Astrocyte (in vitro differentiated cells and primary cell): Measurements from ENCODE around the gene NRARP. TPM values are rescaled to one million over a fixed set of nuclear protein-coding genes. Genes with fewer than 3 reads are reported as not detected.

Experiments
- DNase-seq: peaks from one replicate; pipeline ENCODE4 v3.0.0-alpha.2; 2010; ENCODE audit warnings: low read depth
- FAIRE-seq: peaks from 2 replicates; lab custom pipeline; 2011; peaks lifted over from hg19 to GRCh38; lab: Jason Lieb, UNC
- H2AFZ ChIP-seq: 2 replicates; pipeline ENCODE4 v1.6.0; 2012; ENCODE audit warnings: low read depth, low read length, inconsistent platforms
- H3K27ac ChIP-seq: 2 replicates; pipeline ENCODE4 v1.5.1; 2011; ENCODE audit warnings: low read depth, low read length, inconsistent platforms
- H3K27me3 ChIP-seq: 2 replicates; pipeline ENCODE4 v1.6.0; 2011; ENCODE audit warnings: low read length, inconsistent platforms; ENCODE audit not compliant: insufficient read depth
- H3K36me3 ChIP-seq: 2 replicates; pipeline ENCODE4 v1.5.1; 2011; ENCODE audit warnings: low read length, inconsistent platforms; ENCODE audit not compliant: insufficient read depth
- H3K4me1 ChIP-seq: 2 replicates; pipeline ENCODE4 v1.5.1; 2011; ENCODE audit warnings: low read length, inconsistent platforms; ENCODE audit not compliant: insufficient read depth
- H3K4me2 ChIP-seq: 2 replicates; pipeline ENCODE4 v1.6.0; 2012; ENCODE audit warnings: low read length, inconsistent platforms
- H3K4me3 ChIP-seq: 2 replicates; pipeline ENCODE4 v1.5.1; 2011; ENCODE audit warnings: low read depth, mild to moderate bottlenecking, low read length, inconsistent platforms; ENCODE audit not compliant: insufficient read depth
- H3K79me2 ChIP-seq: 2 replicates; pipeline ENCODE4 v1.6.0; 2012; ENCODE audit warnings: mild to moderate bottlenecking, low read length, inconsistent platforms; ENCODE audit not compliant: insufficient read depth
- H3K9ac ChIP-seq: 2 replicates; pipeline ENCODE4 v1.6.0; 2012; ENCODE audit warnings: mild to moderate bottlenecking, low read length, inconsistent platforms
- H3K9me3 ChIP-seq: 2 replicates; pipeline ENCODE4 v1.5.1; 2012; ENCODE audit warnings: low read depth, mild to moderate bottlenecking, low read length, inconsistent platforms; ENCODE audit not compliant: insufficient read depth
- H4K20me1 ChIP-seq: 2 replicates; pipeline ENCODE4 v1.6.0; 2012; ENCODE audit warnings: low read length, inconsistent platforms; ENCODE audit not compliant: insufficient read depth
- H3K27ac Mint-ChIP-seq: one replicate; pipeline ENCODE4 v1.8.0; 2021; ENCODE audit warnings: mild to moderate bottlenecking, mixed read lengths; ENCODE audit not compliant: unreplicated experiment
- H3K27me3 Mint-ChIP-seq: one replicate; pipeline ENCODE4 v1.8.0; 2021; ENCODE audit warnings: low read depth, mixed read lengths; ENCODE audit not compliant: unreplicated experiment
- H3K36me3 Mint-ChIP-seq: one replicate; pipeline ENCODE4 v1.8.0; 2021; ENCODE audit warnings: low read depth, mixed read lengths; ENCODE audit not compliant: unreplicated experiment
- H3K4me1 Mint-ChIP-seq: one replicate; pipeline ENCODE4 v1.8.0; 2021; ENCODE audit warnings: low read depth, mixed read lengths; ENCODE audit not compliant: unreplicated experiment
- H3K4me3 Mint-ChIP-seq: one replicate; pipeline ENCODE4 v1.8.0; 2021; ENCODE audit warnings: mild to moderate bottlenecking, moderate library complexity, mixed read lengths; ENCODE audit not compliant: unreplicated experiment
- H3K9me3 Mint-ChIP-seq: one replicate; pipeline ENCODE4 v1.8.0; 2021; ENCODE audit warnings: mild to moderate bottlenecking, mixed read lengths; ENCODE audit not compliant: unreplicated experiment
- EZH2 ChIP-seq: IDR thresholded peaks from 2 replicates; pipeline ENCODE4 v1.6.1; 2012; ENCODE audit warnings: mild to moderate bottlenecking, low read length, inconsistent platforms; ENCODE audit not compliant: insufficient read depth
- total RNA-seq: library from RNA; stranded (reverse); gene quantifications from 2 replicates; pipeline ENCODE4 v1.2.1, GENCODE V29; 2021
- TF ChIP-seq, protein P1 (sequence below): IDR thresholded peaks from 2 replicates; pipeline ENCODE4 v1.5.1; 2011; ENCODE audit warnings: low read depth, mild to moderate bottlenecking, inconsistent platforms, low read length, moderate library complexity; ENCODE audit not compliant: insufficient read depth

The NRARP gene
- total RNA-seq, 1 donor from 2014 or later = 7.3 TPM

DNA sequence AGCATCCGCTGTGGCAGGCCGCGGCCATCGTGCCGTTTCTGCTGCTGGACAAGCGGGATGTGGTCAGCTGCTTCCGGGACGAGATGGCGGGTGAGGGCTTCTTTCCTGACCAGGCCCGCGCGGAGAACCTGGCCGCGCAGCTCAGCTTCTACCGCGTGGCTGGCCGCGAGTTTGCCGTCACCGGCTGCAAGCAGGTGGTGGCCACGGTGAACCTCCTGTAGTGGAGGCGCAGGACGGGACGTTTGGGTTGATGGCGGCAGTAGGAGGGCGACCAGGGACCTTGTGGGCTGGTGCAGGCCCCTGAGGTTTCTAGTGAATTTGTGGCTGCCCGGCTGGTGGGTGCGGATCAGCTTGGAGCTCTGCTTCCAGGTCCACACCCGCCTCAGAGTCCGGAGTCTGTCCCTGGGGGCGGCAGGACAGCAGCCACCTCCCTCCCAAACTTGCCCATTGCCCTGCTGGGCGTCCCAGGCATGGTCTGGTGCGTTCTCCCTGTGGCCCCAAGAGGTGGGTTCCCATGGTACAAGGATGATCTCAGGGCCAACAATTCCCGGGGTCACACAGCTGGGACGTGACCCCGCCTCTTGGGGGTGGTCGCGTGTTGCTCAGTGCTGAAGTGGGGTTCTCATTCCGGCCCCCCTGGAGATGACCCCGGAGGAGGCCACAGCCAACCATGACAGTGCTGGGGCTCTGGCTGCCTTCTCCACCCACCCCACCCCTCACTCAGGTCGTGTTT, 22.2 kb downstream of the NRARP start:
- Histone ChIP-seq H3K4me1 (peaks cover 32% of the 10 kb centered on the region), H2AFZ (no peak overlapping the region), H3K27ac (no peak overlapping the region), H3K9ac (no peak overlapping the region), H3K4me2 (peak overlapping the region; percentile 76), H3K36me3 (no peaks in the 10 kb centered on the region), H3K4me3 (no peak overlapping the region), H3K79me2 (peaks cover 28% of the 10 kb centered on the region), H4K20me1 (peaks cover 41% of the 10 kb centered on the region), H3K27me3 (no peaks in the 10 kb centered on the region), H3K9me3 (no peaks in the 10 kb centered on the region)
- Mint-ChIP-seq H3K4me1 (no peaks in the 10 kb centered on the region), H3K9me3 (no peaks in the 10 kb centered on the region), H3K36me3 (peaks cover 3% of the 10 kb centered on the region), H3K27ac (no peak overlapping the region), H3K4me3 (peak overlapping the region; percentile 40), H3K27me3 (no peaks in the 10 kb centered on the region)
- no peak for DNase-seq
- FAIRE-seq = no peak
- TF ChIP-seq EZH2 = no peak
- TF ChIP-seq, protein P1, sequence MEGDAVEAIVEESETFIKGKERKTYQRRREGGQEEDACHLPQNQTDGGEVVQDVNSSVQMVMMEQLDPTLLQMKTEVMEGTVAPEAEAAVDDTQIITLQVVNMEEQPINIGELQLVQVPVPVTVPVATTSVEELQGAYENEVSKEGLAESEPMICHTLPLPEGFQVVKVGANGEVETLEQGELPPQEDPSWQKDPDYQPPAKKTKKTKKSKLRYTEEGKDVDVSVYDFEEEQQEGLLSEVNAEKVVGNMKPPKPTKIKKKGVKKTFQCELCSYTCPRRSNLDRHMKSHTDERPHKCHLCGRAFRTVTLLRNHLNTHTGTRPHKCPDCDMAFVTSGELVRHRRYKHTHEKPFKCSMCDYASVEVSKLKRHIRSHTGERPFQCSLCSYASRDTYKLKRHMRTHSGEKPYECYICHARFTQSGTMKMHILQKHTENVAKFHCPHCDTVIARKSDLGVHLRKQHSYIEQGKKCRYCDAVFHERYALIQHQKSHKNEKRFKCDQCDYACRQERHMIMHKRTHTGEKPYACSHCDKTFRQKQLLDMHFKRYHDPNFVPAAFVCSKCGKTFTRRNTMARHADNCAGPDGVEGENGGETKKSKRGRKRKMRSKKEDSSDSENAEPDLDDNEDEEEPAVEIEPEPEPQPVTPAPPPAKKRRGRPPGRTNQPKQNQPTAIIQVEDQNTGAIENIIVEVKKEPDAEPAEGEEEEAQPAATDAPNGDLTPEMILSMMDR = no peak

DNA sequence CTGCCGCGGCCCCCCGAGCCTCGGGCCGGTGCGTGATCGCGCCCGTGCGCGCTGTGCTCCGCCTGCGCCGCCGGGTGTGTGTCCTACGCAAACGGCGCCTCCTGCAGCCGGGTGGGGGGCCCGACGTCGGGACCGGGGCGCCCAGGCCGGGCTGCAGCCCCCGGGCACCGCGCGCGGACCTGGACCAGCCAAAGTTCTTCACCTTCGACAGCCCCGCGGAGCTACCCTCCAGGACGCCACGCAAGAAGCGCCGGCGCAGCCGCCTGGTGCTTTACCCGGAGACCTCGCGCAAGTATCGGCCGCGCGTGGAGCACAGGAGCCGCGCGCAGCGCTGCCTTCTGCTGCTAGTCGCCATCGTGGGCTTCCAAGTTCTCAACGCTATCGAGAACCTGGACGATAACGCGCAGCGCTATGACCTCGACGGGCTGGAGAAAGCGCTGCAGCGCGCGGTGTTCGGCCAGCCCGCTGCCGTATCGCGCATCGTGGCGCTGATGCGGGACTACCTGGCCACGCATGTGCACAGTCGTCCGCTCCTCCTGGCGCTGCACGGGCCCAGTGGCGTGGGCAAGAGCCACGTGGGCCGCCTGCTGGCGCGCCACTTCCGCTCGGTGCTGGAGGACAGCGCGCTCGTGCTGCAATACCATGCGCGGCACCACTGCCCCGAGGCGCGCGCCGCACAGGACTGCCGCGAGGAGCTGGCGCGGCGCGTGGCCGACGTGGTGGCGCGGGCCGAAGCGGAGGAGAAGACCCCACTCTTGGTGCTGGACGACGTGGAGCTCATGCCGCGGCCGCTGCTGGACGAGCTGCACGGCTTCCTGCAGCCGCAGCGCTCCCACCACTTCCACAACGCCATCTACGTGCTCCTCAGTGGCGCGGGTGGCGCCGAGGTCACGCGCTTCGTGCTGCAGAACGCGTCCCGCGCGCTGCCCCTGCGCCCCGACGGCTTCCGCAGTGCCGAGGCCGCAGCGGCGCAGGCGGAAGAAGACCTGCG, 23.1 kb downstream of the NRARP start:
- no peak overlapping the region for H2AFZ ChIP-seq
- TF ChIP-seq EZH2 = no peak
- TF ChIP-seq, protein P1 = no peak
- Mint-ChIP-seq H3K36me3 (peaks cover 3% of the 10 kb centered on the region), H3K27ac (no peak overlapping the region), H3K4me3 (no peak overlapping the region), H3K4me1 (no peaks in the 10 kb centered on the region), H3K9me3 (no peaks in the 10 kb centered on the region), H3K27me3 (no peaks in the 10 kb centered on the region)
- no peaks in the 10 kb centered on the region for H3K36me3 ChIP-seq
- H3K9me3 ChIP-seq = no peaks in the 10 kb centered on the region
- no peak for DNase-seq
- peak overlapping the region; percentile 74 for H3K9ac ChIP-seq
- peaks cover 32% of the 10 kb centered on the region for H3K4me1 ChIP-seq
- peak overlapping the region; percentile 42 for H3K4me3 ChIP-seq
- H3K27me3 ChIP-seq = no peaks in the 10 kb centered on the region
- no peak for FAIRE-seq
- H3K27ac ChIP-seq = no peak overlapping the region
- peaks cover 47% of the 10 kb centered on the region for H4K20me1 ChIP-seq
- H3K4me2 ChIP-seq = peak overlapping the region; percentile 93
- H3K79me2 ChIP-seq = peaks cover 28% of the 10 kb centered on the region
